Liver (tissue), 3 donors: ENCODE data around the gene RPS10.

Source experiments
- EGR1 ChIP-seq, 2 donors: IDR thresholded peaks; 2 replicates each; pipeline ENCODE4 v1.6.1; 2016 to 2018; ENCODE audit warnings: antibody characterized with exemption in 2 of 2, low read depth in 2 of 2
- RAD21 ChIP-seq, 2 donors: IDR thresholded peaks; 2 replicates each; pipeline ENCODE4 v1.6.1; 2016; ENCODE audit warnings: antibody characterized with exemption in 2 of 2, mild to moderate bottlenecking in 2 of 2
- SP1 ChIP-seq: IDR thresholded peaks from 2 replicates; pipeline ENCODE4 v1.6.1; 2018; ENCODE audit warnings: antibody characterized with exemption, mild to moderate bottlenecking
- TAF1 ChIP-seq: conservative IDR thresholded peaks from 2 replicates; pipeline ENCODE4 v1.6.1; 2016; ENCODE audit warnings: antibody characterized with exemption, mild to moderate bottlenecking
- YY1 ChIP-seq: IDR thresholded peaks from 2 replicates; pipeline ENCODE4 v1.6.1; 2016; ENCODE audit warnings: antibody characterized with exemption, mild to moderate bottlenecking
- TF ChIP-seq, protein P1 (sequence below): fragments of 150-350 bp; IDR thresholded peaks from 2 replicates; pipeline ENCODE4 v1.5.1; 2017; ENCODE audit warnings: improper control_type of control experiment, low read depth, low read length; ENCODE audit not compliant: missing input control
- TF ChIP-seq, protein P2 (sequence below): IDR thresholded peaks from 2 replicates; pipeline ENCODE4 v1.6.1; 2016; ENCODE audit warnings: antibody characterized with exemption
- donor health status: healthy.
- donor health status: healthy.

GRCh38 chr6:34385793-34386195 is 40.1 kb downstream of the RPS10 start:
- TF ChIP-seq, protein P1, sequence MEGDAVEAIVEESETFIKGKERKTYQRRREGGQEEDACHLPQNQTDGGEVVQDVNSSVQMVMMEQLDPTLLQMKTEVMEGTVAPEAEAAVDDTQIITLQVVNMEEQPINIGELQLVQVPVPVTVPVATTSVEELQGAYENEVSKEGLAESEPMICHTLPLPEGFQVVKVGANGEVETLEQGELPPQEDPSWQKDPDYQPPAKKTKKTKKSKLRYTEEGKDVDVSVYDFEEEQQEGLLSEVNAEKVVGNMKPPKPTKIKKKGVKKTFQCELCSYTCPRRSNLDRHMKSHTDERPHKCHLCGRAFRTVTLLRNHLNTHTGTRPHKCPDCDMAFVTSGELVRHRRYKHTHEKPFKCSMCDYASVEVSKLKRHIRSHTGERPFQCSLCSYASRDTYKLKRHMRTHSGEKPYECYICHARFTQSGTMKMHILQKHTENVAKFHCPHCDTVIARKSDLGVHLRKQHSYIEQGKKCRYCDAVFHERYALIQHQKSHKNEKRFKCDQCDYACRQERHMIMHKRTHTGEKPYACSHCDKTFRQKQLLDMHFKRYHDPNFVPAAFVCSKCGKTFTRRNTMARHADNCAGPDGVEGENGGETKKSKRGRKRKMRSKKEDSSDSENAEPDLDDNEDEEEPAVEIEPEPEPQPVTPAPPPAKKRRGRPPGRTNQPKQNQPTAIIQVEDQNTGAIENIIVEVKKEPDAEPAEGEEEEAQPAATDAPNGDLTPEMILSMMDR, result no peak
- TF ChIP-seq SP1, result no peak
- no peak for TF ChIP-seq TAF1
- no peak for TF ChIP-seq YY1
- TF ChIP-seq, protein P2, sequence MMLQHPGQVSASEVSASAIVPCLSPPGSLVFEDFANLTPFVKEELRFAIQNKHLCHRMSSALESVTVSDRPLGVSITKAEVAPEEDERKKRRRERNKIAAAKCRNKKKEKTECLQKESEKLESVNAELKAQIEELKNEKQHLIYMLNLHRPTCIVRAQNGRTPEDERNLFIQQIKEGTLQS, result no peak
- TF ChIP-seq EGR1 (IDR thresholded peaks at IDR 0.05; ENCODE audit: low read depth in 2 of 2), result no peak
- no peak for TF ChIP-seq RAD21 (IDR thresholded peaks at IDR 0.05)
